SK-N-SH treated with all-trans-retinoic acid at 6 μM for 48 hours (cell line): Measurements from ENCODE around the gene FGF23.
"Not testable (repeated sequence)": the region's sequence is repeated elsewhere in the genome, so short reads cannot be mapped to it uniquely, and the experiment has no call there.

Experiments used
- ATAC-seq: fragments of 200-7000 bp; cut with Tn5 transposase; 3 replicates; pipeline ENCODE4 v1.9.1; 2020; ENCODE audit warnings: mild to moderate bottlenecking, moderate library complexity
- ARNTL ChIP-seq: fragments of 450-650 bp; formaldehyde crosslinking; IDR thresholded peaks from 2 replicates; pipeline ENCODE4 v1.5.0; 2020; ENCODE audit warnings: low read depth, mild to moderate bottlenecking, moderate library complexity, borderline replicate concordance
- BACH2 ChIP-seq: fragments of 250-450 bp; sonication (Bioruptor Pico); IDR thresholded peaks from 2 replicates; pipeline ENCODE4 v1.9.0; 2021; ENCODE audit warnings: mild to moderate bottlenecking, borderline replicate concordance
- CREB5 ChIP-seq: fragments of 250-450 bp; sonication (Bioruptor Pico); IDR thresholded peaks from 2 replicates; pipeline ENCODE4 v1.5.1; 2020; ENCODE audit warnings: low read depth, mild to moderate bottlenecking, moderate library complexity
- CSRNP3 ChIP-seq: fragments of 250-450 bp; sonication (Bioruptor Pico); IDR thresholded peaks from 2 replicates; pipeline ENCODE4 v1.5.1; 2021; ENCODE audit warnings: mild to moderate bottlenecking, moderate library complexity
- ESRRG ChIP-seq: fragments of 250-450 bp; sonication (Bioruptor Pico); IDR thresholded peaks from 2 replicates; pipeline ENCODE4 v1.6.1; 2021; ENCODE audit warnings: mild to moderate bottlenecking
- GLIS3 ChIP-seq: fragments of 250-450 bp; sonication (Bioruptor Pico); IDR thresholded peaks from 2 replicates; pipeline ENCODE4 v1.5.0; 2020; ENCODE audit warnings: mild to moderate bottlenecking, moderate library complexity
- ISL1 ChIP-seq: fragments of 250-450 bp; sonication (Bioruptor Pico); IDR thresholded peaks from 2 replicates; pipeline ENCODE4 v2.1.2; 2022; ENCODE audit warnings: mild to moderate bottlenecking, moderate library complexity
- OSR1 ChIP-seq: fragments of 250-450 bp; sonication (Bioruptor Pico); IDR thresholded peaks from 2 replicates; pipeline ENCODE4 v1.8.0; 2022; ENCODE audit warnings: moderate library complexity, mild to moderate bottlenecking, inconsistent platforms
- PATZ1 ChIP-seq: fragments of 250-450 bp; sonication (Bioruptor Pico); IDR thresholded peaks from 2 replicates; pipeline ENCODE4 v1.8.0; 2020; ENCODE audit warnings: mild to moderate bottlenecking, moderate library complexity, borderline replicate concordance
- POU6F1 ChIP-seq: fragments of 250-450 bp; sonication (Bioruptor Pico); IDR thresholded peaks from 2 replicates; pipeline ENCODE4 v1.8.0; 2021; ENCODE audit warnings: low read depth, mild to moderate bottlenecking, moderate library complexity, borderline replicate concordance
- PPARA ChIP-seq: fragments of 250-450 bp; sonication (Bioruptor Pico); IDR thresholded peaks from 2 replicates; pipeline ENCODE4 v1.5.0; 2020; ENCODE audit warnings: mild to moderate bottlenecking, borderline replicate concordance
- RARB ChIP-seq: fragments of 250-450 bp; sonication (Bioruptor Pico); IDR thresholded peaks from 2 replicates; pipeline ENCODE4 v1.8.0; 2021; ENCODE audit warnings: mild to moderate bottlenecking, moderate library complexity
- SNAI2 ChIP-seq: fragments of 250-450 bp; sonication (Bioruptor Pico); IDR thresholded peaks from 2 replicates; pipeline ENCODE4 v1.5.0; 2020; ENCODE audit warnings: mild to moderate bottlenecking, moderate library complexity
- TCF4 ChIP-seq: fragments of 250-450 bp; sonication (Bioruptor Pico); IDR thresholded peaks from 2 replicates; pipeline ENCODE4 v1.8.0; 2021; ENCODE audit warnings: mild to moderate bottlenecking, moderate library complexity, borderline replicate concordance
- TSHZ2 ChIP-seq: fragments of 250-450 bp; sonication (Bioruptor Pico); IDR thresholded peaks from 2 replicates; pipeline ENCODE4 v1.5.0; 2020; ENCODE audit warnings: mild to moderate bottlenecking, moderate library complexity
- ZFP3 ChIP-seq: fragments of 250-450 bp; sonication (Bioruptor Pico); IDR thresholded peaks from 2 replicates; pipeline ENCODE4 v1.5.0; 2020; ENCODE audit warnings: mild to moderate bottlenecking, moderate library complexity
- ZFP30 ChIP-seq: fragments of 450-650 bp; formaldehyde crosslinking; IDR thresholded peaks from 2 replicates; pipeline ENCODE4 v1.5.0; 2022; ENCODE audit warnings: mild to moderate bottlenecking, moderate library complexity
- ZNF565 ChIP-seq: fragments of 450-650 bp; formaldehyde crosslinking; conservative IDR thresholded peaks from 2 replicates; pipeline ENCODE4 v1.5.0; 2020; ENCODE audit warnings: low read depth, mild to moderate bottlenecking, moderate library complexity
- ZNF8 ChIP-seq: fragments of 450-650 bp; formaldehyde crosslinking; IDR thresholded peaks from 2 replicates; pipeline ENCODE4 v1.5.0; 2020; ENCODE audit warnings: mild to moderate bottlenecking, moderate library complexity

FGF23 gene

GRCh38 chr12:4407136-4407535 is 27.6 kb upstream of the FGF23 start (continued):
- TF ChIP-seq ISL1 (no peak), PATZ1 (CRISPR knock-in tag) (no peak), SNAI2 (no peak), TCF4 (CRISPR knock-in tag) (no peak), BACH2 (CRISPR knock-in tag) (no peak), OSR1 (CRISPR knock-in tag) (no peak)
- TF ChIP-seq, all 23 proteins: peak for 0

GRCh38 chr12:4404877-4405637 is 25.5 kb upstream of the FGF23 start:
- ATAC-seq: not testable (repeated sequence)

- TF ChIP-seq ZFP30 (CRISPR knock-in tag) (no peak), GLIS3 (CRISPR knock-in tag) (no peak), PPARA (CRISPR knock-in tag) (no peak), ESRRG (no peak), TCF4 (CRISPR knock-in tag) (no peak), TSHZ2 (CRISPR knock-in tag) (no peak), ZFP3 (CRISPR knock-in tag) (no peak), CSRNP3 (CRISPR knock-in tag) (no peak), RARB (no peak), PATZ1 (CRISPR knock-in tag) (no peak), CREB5 (no peak), ZNF8 (CRISPR knock-in tag) (no peak), ZNF565 (no peak), SNAI2 (no peak), OSR1 (CRISPR knock-in tag) (no peak), POU6F1 (no peak), ARNTL (no peak), BACH2 (CRISPR knock-in tag) (no peak)
- no peak for ATAC-seq
These were observed 23.5 kb upstream of the FGF23 start for GRCh38 chr12:4402996-4403395.
